Measurements from ENCODE around the gene DYNC1LI1.

- TF ChIP-seq POLR2A (IDR thresholded peaks at IDR 0.05; ENCODE audit: low read depth, low read length) (no peak), POLR2AphosphoS5 (IDR thresholded peaks at IDR 0.05; ENCODE audit: low read depth, low read length) (no peak), TAF1 (IDR thresholded peaks at IDR 0.05; ENCODE audit: borderline replicate concordance, low read depth, low read length) (no peak)
Measured at GRCh38 chr3:32545305-32545704, 25.4 kb downstream of the DYNC1LI1 start.

Measured in GM12892 (cell line).